Small intestine (tissue), 7 donors: ENCODE data around the gene RGS8. TPM values are rescaled to one million over a fixed set of nuclear protein-coding genes. Genes with fewer than 3 reads are reported as not detected.

Source experiments
- DNase-seq, 2 donors: peaks; one replicate each; pipeline versions ENCODE4 v3.0.0 to v3.0.0-alpha.2; 2013
- FAIRE-seq: peaks from 2 replicates; lab custom pipeline; 2012; peaks lifted over from hg19 to GRCh38; lab: Jason Lieb, UNC
- H3K27ac ChIP-seq, 3 donors: one replicate each; pipeline ENCODE4 v1.5.1; 2013; ENCODE audit warnings: low read length in 2 of 3, mild to moderate bottlenecking in 2 of 3, control low read depth in 1 of 3, inconsistent platforms in 1 of 3, low read depth in 1 of 3, moderate library complexity in 1 of 3
- H3K27me3 ChIP-seq, 3 donors: one replicate each; pipeline ENCODE4 v1.6.1; 2013; ENCODE audit warnings: low read length in 3 of 3, inconsistent platforms in 1 of 3; ENCODE audit not compliant: control insufficient read depth in 3 of 3, insufficient read depth in 3 of 3
- H3K36me3 ChIP-seq, 3 donors: one replicate each; pipeline ENCODE4 v1.6.1; 2013; ENCODE audit warnings: low read length in 3 of 3, inconsistent platforms in 1 of 3, low read depth in 1 of 3, mild to moderate bottlenecking in 1 of 3, moderate library complexity in 1 of 3; ENCODE audit not compliant: control insufficient read depth in 3 of 3, insufficient read depth in 2 of 3
- H3K4me1 ChIP-seq, 3 donors: one replicate each; pipeline ENCODE4 v1.6.1; 2013; ENCODE audit warnings: low read length in 2 of 3, inconsistent platforms in 1 of 3, low read depth in 1 of 3, mild to moderate bottlenecking in 1 of 3, moderate library complexity in 1 of 3; ENCODE audit not compliant: control insufficient read depth in 3 of 3, insufficient read depth in 2 of 3
- H3K4me3 ChIP-seq, 3 donors: one replicate each; pipeline ENCODE4 v1.5.1; 2013; ENCODE audit warnings: low read length in 3 of 3, control low read depth in 1 of 3, inconsistent platforms in 1 of 3, low read depth in 1 of 3, mild to moderate bottlenecking in 1 of 3, moderate library complexity in 1 of 3
- H3K9me3 ChIP-seq, 2 donors: one replicate each; pipeline ENCODE4 v1.6.1; 2013; ENCODE audit warnings: low read depth in 1 of 2, low read length in 1 of 2; ENCODE audit not compliant: control insufficient read depth in 2 of 2, insufficient read depth in 1 of 2
- WGBS, 3 donors: extraction: QIAGEN DNeasy Blood & Tissue Kit; methylation state at CpG; one replicate each; pipeline ENCODE4 v1.1.7; 2013; 5-methylcytosine and 5-hydroxymethylcytosine counted together
- polyA plus RNA-seq, 4 donors: library from polyadenylated mRNA; stranded (reverse) in 3 of 4; unstranded in 1 of 4; fragments of 200-250 nt in 3 of 4; fragments of 120-200 nt in 1 of 4; gene quantifications; one replicate each; pipeline versions ENCODE4 v1.2.1 to v1.2.3, GENCODE V29; 2013
- donor health status: healthy with polysubstance abuse.
- donor health status: control.
- donor health status: control.
- donor health status: Bipolar disorder and iron deficiency.
- donor health status: healthy.

Gene RGS8
- polyA plus RNA-seq, 4 donors = 0.01 TPM; not detected in 2

DNA sequence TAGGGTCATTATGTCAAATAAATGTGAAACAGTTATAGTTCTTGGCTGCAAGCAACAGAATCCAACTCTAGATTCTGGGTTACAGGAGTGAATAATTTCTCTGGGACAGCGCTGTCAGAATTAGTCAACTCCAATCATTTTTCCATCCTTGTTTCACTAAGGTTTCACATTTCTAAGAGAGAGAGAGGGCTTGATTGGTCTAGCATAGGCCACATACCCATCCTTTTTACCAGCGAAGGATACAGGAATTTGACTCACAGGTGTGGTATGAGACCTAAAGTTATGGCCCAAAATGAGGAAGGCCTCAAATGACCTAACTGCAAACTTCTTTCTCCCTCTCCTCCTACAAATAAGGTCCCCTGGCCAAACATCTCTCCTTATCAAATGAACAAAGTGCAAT lies 25.5 kb upstream of the RGS8 start:
- DNase-seq = no peak
- Histone ChIP-seq H3K27me3 (no peaks in the 10 kb centered on the region), H3K9me3 (no peaks in the 10 kb centered on the region), H3K27ac (no peak overlapping the region), H3K4me1 (no peaks in the 10 kb centered on the region), H3K4me3 (no peak overlapping the region), H3K36me3 (no peaks in the 10 kb centered on the region)
- WGBS, 3 donors = 89 to 94% (median 90%) methylated on average over 2 of the region's 2 CpGs
- no peak for FAIRE-seq

GRCh38 chr1:182709225-182709764 lies 24.9 kb upstream of the RGS8 start:
- H3K36me3 ChIP-seq = no peaks in the 10 kb centered on the region
- no peaks in the 10 kb centered on the region for H3K27me3 ChIP-seq
- no peak for FAIRE-seq
- 91 to 96% (median 96%) methylated on average over 1 of the region's 1 CpG for WGBS, 3 donors
- no peaks in the 10 kb centered on the region for H3K9me3 ChIP-seq
- DNase-seq = no peak
- H3K27ac ChIP-seq = no peak overlapping the region
- H3K4me1 ChIP-seq = no peaks in the 10 kb centered on the region
- H3K4me3 ChIP-seq = no peak overlapping the region

- Histone ChIP-seq H3K4me3 (no peak overlapping the region), H3K27me3 (no peaks in the 10 kb centered on the region), H3K27ac (no peak overlapping the region), H3K9me3 (no peaks in the 10 kb centered on the region), H3K4me1 (no peaks in the 10 kb centered on the region), H3K36me3 (no peaks in the 10 kb centered on the region)
- FAIRE-seq (no peak), DNase-seq (no peak)
- 82 to 96% (median 90%) methylated on average over 1 of the region's 1 CpG for WGBS, 3 donors
Observed at GRCh38 chr1:182707122-182707521, 22.7 kb upstream of the RGS8 start.

- WGBS, 3 donors = 79 to 97% (median 91%) methylated on average over 2 of the region's 2 CpGs
- FAIRE-seq = no peak
Observed at GRCh38 chr1:182704677-182705076, 20.3 kb upstream of the RGS8 start.

DNA sequence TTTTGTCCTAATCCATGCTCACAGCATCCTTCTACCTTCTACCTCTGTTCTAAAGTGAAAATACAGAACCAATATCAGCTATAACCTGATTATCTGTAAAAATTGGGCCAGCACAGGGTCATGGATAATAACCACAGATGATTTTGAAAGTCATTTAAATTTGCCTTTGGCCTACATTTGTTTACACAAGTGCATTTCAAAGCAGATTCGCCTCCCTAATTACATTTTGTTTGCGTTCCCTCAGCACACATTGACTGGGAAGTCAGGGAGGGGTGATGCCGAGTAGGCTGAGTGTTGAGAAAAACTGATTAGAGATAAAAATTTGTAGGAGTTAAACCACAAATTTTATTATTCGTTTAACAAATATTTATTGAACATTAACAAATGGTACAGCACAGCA lies 19.2 kb upstream of the RGS8 start:
- Histone ChIP-seq H3K4me1 (no peaks in the 10 kb centered on the region), H3K27me3 (peaks cover 0 to 3% (median 0%) of the 10 kb centered on the region in 3 donors), H3K9me3 (no peaks in the 10 kb centered on the region), H3K4me3 (no peak overlapping the region), H3K27ac (no peak overlapping the region), H3K36me3 (no peaks in the 10 kb centered on the region)
- DNase-seq (no peak), FAIRE-seq (no peak)
- WGBS, 3 donors = 12 to 43% (median 36%) methylated on average over 4 of the region's 4 CpGs

More at GRCh38 chr1:182704677-182705076, 20.3 kb upstream of the RGS8 start:
- Histone ChIP-seq H3K4me3 (no peak overlapping the region), H3K4me1 (no peaks in the 10 kb centered on the region), H3K36me3 (no peaks in the 10 kb centered on the region), H3K9me3 (no peaks in the 10 kb centered on the region), H3K27ac (no peak overlapping the region), H3K27me3 (peaks cover 0 to 3% (median 0%) of the 10 kb centered on the region in 3 donors)
- no peak for DNase-seq

- no peak for DNase-seq
- H3K36me3 ChIP-seq = no peaks in the 10 kb centered on the region
- peaks cover 0 to 3% (median 0%) of the 10 kb centered on the region in 3 donors for H3K27me3 ChIP-seq
- no peaks in the 10 kb centered on the region for H3K9me3 ChIP-seq
- 12 to 43% (median 36%) methylated on average over 1 of the region's 1 CpG for WGBS, 3 donors
- H3K4me3 ChIP-seq = no peak overlapping the region
- no peak for FAIRE-seq
- no peak overlapping the region for H3K27ac ChIP-seq
- H3K4me1 ChIP-seq = no peaks in the 10 kb centered on the region
Observed at GRCh38 chr1:182702826-182703524, 18.6 kb upstream of the RGS8 start.

DNA sequence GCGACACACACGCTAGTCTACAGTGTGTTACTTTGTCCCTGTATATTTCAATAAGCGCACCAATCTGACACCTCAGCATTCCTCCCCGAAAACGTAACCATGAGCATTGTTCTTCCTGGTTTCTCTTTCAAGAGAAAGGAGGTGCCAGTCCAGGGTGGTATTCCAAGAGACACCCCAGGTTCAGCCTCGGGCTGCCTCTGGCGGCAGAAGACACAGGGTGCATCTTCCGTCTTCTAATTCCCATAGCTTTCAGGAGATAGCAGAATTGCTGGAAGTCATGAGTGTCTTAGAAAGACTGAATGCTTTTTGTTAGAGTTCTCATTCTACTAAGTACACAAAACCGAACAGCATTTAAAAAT lies 15.9 kb upstream of the RGS8 start:
- no peak for FAIRE-seq
- 84 to 89% (median 86%) methylated on average over 9 of the region's 9 CpGs for WGBS, 3 donors
- Histone ChIP-seq H3K27me3 (peaks cover 0 to 3% (median 0%) of the 10 kb centered on the region in 3 donors), H3K4me1 (no peaks in the 10 kb centered on the region), H3K4me3 (no peak overlapping the region), H3K36me3 (no peaks in the 10 kb centered on the region), H3K27ac (no peak overlapping the region), H3K9me3 (no peaks in the 10 kb centered on the region)
- no peak for DNase-seq

- Histone ChIP-seq H3K27ac (no peak overlapping the region), H3K9me3 (no peaks in the 10 kb centered on the region), H3K36me3 (no peaks in the 10 kb centered on the region), H3K27me3 (peaks cover 0 to 3% (median 0%) of the 10 kb centered on the region in 3 donors), H3K4me3 (no peak overlapping the region), H3K4me1 (no peaks in the 10 kb centered on the region)
- WGBS, 3 donors = 55 to 83% (median 74%) methylated on average over 27 of the region's 27 CpGs
- no peak for DNase-seq
- FAIRE-seq = no peak
Observed at GRCh38 chr1:182699393-182700350, 15.3 kb upstream of the RGS8 start.
